DMS153 (cell line): ENCODE data around the gene DNMT3B.
A peak's percentile ranks its signal among the peaks of the same experiment; 100 is the strongest.
"Not testable (repeated sequence)": the region's sequence is repeated elsewhere in the genome, so short reads cannot be mapped to it uniquely, and the experiment has no call there.

Experiments used
- DNase-seq: peaks from one replicate; lab custom pipeline; 2025; lab: John Stamatoyannopoulos, UW

Gene DNMT3B

DNA sequence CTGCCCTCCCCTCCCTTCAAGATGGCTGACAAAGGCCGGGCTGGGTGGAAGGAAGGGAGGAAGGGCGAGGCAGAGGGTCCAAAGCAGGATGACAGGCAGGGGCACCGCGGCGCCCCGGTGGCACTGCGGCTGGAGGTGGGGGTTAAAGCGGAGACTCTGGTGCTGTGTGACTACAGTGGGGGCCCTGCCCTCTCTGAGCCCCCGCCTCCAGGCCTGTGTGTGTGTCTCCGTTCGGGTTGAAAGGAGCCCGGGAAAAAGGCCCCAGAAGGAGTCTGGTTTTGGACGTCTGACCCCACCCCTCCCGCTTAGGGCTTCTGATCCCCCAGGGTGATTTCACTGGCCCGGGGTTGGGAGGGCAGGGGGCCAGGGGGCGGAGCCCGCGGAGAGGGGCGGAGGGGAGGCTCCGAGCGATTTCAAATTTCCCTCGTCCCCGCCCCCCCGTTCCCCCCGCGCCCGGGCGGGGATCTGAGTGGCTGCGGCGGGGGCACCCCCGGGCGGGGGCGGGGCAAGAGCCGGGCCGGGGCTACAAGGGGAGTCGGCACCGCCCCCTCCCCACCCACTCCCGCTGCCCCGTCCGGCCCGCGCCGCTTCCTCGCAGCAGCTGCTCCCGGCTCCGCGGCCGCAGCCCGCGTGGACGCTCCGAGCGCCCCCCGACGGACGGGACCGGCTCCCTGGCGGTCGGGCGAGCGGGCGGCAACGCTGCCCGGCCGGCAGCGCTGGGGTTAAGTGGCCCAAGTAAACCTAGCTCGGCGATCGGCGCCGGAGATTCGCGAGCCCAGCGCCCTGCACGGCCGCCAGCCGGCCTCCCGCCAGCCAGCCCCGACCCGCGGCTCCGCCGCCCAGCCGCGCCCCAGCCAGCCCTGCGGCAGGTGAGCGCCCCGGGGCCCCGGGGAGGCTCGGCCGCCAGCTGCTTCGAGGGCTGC lies at the start of gene DNMT3B:
Gene DNMT3B (plus strand): TSS at position 555 of the 923 bp plus-strand sequence. CDS start 17,939 bp downstream, outside the sequence.
- peak; percentile 67 for DNase-seq

DNA sequence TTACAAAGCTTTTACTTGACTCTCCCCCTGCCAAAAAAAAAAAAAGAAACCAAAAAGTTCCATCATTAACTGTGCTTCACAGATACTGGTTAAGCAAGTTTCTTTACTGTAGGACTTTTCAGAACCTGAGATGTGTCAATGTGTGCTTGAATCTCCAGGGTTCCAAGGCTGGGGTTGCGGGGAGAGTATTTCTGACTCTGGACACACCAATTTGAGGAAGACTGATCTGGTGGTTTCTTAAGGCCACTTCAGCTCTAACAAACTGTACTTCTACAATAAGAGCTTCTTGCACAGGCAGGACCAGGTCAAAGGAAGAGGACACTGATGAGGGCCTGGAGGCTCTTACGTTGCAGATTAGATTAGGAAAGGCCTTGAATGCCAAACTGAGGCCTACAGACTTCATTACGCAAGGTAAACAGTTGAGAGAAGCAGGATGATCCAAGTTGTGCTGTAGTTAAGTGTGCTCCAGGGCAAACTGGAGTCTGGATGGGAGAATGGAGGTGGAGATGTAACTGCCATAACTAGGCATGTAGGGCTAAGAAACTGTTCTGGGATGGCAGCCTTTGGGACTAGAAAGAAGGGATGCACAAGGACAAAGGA lies 43.3 kb upstream of the DNMT3B start:
- DNase-seq, result no peak

DNA sequence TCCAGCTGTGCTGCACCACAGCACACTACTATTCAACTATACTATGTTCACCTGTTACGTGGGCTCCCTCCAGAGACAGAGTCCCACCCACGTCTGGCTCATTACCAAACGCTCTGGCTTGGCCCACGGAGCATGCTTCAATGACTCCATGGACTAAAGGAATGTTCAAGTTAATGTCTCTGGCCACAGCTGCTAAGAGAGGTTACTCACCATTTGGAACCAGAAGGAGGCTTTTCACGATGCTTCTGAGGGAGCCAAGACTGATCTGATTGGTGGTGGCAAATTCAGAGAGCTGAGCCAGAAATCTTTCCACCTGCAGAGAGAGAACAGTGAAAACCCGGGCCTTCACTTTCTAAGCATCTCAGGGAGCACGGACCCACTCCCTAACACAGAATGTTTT lies 34.5 kb upstream of the DNMT3B start:
- no peak for DNase-seq

DNA sequence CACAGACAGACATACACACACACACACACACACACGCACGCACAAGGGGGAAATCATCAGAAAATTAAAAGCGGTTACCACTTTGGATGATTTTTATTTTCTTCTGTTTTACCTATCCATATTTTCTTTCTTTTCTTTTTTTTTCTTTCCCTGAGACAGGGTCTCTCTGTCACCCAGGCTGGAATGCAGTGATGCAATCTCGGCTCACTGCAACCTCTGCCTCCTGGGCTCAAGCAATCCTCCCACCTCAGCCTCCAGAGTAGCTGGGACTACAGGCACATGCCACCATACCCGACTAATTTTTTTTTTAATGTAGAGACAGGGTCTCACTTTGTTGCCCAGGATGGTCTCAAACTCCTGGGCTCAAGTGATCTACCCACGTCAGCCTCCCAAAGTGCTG lies 33.8 kb upstream of the DNMT3B start:
- DNase-seq, result not testable (repeated sequence)

DNA sequence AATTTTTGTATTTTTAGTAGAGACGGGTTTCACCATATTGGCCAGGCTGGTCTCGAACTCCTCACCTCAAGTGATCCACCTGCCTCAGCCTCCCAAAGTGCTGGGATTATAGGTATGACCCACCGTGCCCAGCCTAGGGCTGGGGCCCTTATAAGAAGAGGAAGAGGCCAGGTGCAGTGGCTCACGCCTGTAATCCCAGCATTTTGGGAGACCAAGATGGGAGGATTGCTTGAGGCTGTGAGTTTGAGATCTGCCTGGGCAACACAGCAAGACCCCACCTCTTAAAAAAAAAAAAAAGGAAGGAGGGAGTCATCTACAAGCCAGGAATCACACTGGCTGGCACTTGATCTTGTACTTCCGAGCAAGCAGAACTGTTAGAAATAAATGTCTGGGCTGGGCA lies 32.9 kb upstream of the DNMT3B start:
- DNase-seq, result not testable (repeated sequence)

DNA sequence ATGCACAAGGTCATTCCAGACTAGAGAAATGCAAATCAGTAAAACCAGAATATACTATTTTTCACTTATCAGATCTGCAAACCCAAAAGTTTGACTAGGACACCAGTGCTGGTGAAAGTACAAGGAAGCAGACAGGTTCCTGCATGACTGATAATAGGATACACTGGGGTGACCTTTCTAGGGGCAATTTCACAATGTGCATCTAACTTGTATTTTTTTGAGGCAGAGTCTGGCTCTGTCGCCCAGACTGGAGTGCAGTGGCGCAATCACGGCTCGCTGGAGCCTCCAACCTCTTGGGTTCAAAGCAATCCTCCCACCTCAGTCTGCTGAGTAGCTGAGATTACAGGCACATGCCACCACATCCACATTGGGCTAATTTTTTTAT lies 30.3 kb upstream of the DNMT3B start:
- no peak for DNase-seq

DNA sequence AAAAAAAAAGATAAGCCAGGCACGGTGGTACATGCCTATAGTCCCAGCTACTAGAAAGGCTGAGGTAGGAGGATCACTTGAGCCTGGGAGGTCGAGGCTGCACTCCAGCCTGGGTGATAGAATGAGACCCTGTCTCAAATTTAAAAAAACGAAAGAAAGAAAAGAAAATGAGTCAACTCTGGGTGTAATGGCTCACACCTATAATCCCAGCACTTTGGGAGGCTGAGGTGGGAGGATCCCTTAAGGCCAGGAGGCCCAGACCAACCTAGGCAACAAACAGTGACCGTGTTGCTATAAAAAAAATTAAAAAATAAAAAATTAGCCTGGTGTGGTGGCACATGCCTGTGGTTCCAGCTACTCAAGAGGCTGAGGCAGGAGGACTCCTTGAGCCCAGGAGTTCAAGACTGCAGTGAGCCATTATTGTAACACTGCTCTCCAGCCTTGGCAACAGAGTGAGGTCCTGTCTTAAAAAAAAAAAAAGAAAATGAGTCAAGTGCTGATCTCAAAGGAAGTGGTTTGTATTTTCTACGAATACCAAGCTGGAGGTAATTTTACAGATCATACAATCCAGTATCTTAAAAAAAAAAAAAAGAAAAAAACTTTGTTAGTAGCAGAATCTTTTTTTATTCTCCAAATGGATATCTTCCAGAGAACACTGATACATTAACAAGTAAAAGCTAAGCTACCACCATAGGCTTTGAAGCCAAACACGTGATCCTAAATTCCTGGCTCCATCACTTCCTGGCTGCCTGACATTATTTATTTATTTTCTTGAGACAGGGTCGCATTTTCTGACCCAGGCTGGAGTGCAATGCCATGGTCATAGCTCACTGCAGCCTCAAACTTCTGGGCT lies 24.6 kb upstream of the DNMT3B start:
- no peak for DNase-seq

DNA sequence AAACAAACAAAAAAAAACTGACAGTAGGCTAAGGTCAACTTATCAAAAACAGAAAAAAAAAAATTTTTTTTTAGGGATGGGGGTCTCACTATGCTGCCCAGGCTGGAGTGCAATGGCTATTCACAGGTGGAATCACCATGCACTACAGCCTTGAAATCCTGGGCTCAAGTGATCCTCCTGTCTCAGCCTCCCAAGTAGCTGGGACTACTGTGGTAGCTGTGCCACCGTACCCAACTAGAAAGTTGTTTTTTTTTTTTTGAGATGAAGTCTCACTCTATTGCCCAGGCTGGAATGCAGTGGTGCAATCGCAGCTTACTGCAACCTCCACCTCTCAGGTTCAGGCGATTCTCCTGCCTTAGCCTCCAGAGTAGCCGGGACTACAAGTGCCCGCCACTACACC lies 21.0 kb upstream of the DNMT3B start:
- no peak for DNase-seq

DNA sequence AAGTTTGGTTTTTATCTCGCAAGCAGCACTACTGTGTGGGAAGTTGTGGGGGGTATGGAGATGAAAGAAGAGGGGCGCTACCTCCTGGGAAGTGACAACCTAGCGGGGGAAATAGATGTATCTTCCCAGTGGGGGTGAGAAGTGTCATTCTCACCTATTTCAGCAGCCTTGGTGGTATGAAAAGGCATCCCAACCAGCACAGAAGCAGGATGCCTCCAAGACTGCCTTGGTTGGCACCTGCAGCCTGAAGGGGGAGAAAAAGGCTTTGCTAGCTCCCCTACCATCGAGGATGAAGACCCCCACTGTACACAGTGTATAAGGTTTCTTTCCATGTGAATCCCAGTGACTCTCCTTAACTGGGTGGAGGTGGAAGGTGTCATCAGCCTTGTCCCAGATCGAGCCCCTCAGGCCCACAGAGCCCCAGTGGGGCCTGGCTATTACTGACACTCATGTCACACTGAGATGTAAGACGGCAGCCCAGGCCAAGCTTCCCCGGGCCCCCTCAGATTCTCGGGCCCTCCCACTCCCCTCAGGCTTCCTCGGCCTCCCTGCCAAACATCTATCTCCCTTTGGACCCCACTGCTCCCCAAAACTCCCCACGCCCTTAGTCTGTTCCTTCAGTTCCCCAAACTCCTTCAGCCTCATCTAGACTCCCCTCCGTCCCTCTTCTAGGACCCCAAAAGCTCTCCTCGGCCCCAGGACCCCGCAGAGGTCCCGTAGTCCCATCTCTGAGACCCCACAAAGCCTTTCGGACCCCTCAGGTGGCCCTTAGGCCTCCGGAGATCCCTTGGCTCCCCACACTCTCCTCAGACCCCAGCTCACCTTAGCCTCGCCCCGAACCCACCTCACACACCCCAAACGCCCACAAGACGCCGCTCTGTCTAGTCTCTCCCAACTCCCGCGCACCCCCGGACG lies 19.6 kb upstream of the DNMT3B start:
- DNase-seq, result no peak

DNA sequence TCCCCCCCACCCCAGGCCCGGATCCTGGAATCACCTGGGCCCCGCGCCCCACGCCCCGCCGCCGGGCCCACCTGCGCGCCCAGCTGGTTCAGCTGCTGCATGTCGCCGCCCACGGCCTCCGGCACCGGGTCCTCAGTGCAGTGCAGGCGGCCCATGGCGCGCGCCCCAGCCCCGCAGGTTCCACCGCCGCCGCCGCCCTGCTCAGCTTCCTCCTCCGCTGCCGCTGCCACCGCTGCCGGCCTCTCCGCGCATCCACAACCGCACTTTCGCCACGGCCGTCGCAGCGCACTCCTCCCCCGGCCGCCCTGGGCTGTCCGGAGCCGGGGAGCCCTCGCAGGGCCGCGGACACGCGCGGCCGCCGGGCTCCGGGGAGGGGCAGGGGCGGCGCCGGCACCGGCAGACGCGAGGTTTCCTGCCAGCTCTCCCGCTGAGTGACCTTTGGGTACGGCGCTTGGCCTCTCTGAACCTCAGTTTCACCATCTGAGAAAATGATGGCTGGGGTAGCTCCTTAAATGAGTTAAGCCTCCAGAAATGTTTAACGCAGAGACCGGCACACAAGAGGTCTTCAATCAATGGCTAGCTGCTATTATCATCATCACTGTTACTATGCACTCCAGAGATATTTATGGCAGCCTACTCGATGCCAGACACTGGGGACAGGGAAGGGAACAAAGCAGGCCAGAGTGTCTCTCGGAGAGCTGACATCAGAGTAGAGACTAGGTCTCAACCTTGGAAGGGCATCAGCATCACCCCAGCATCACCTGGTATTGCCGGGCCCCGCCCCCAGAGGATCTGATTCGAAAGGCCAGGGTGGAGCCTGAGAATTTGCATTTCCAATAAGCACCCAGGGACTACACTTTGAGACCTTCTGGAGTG lies 18.7 kb upstream of the DNMT3B start, which contains the start of gene COMMD7:
Gene COMMD7 (minus strand): TSS at position 231 of the 876 bp plus-strand sequence. CDS start 76 bp downstream, at position 155.
- peak; percentile 78 for DNase-seq

DNA sequence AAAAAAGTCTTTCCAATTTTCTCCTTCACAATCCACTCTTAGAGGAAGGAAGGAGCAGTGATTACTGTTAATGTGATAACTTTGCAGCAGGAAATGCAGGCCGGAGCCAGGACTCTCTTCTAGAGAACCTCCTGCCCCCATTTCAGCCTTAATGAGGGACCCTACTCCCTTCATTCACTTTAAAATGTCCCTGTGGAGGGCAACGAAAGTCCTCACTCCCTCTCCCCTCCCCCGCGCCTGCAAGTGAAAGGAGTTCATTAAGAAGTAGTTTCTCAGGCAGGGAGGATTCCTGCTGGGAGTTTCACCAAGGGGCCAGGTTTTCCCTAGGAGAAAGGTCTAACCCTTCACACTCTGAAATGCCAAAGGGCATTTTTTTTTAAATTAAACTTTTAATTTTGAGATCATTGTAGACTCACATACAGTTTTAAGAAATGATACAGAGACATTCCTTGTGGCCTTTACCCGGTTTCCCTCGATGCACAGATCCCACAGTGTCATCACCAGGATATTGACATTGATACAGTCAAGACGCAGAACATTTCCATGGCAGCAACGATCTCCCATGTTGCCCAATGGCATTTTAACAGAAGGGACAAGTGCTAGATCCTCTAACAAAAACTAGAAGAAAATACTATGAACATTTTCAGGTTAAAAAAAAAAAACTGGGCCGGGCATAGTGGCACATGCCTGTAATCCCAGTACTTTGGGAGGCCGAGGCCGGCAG lies 12.1 kb upstream of the DNMT3B start:
- no peak for DNase-seq

DNA sequence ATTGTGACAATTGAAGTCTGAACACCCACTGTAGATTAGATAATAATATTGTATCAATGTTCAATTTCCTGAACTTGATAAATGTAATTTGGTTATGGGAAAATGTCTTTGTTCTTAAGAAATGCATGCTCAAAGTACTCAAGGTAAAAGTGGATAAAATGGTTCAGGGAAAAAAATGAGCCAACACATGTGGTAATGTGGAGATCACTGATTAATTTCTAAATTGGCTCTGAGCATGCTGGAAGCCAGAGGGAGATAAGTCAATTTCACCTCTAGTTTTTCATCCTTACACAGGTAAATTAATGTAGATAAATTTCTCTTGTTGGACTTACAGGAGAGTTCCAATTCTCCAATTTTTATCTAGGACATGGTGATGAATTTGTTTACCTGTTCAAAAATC lies 10.9 kb upstream of the DNMT3B start:
- DNase-seq, result no peak

DNA sequence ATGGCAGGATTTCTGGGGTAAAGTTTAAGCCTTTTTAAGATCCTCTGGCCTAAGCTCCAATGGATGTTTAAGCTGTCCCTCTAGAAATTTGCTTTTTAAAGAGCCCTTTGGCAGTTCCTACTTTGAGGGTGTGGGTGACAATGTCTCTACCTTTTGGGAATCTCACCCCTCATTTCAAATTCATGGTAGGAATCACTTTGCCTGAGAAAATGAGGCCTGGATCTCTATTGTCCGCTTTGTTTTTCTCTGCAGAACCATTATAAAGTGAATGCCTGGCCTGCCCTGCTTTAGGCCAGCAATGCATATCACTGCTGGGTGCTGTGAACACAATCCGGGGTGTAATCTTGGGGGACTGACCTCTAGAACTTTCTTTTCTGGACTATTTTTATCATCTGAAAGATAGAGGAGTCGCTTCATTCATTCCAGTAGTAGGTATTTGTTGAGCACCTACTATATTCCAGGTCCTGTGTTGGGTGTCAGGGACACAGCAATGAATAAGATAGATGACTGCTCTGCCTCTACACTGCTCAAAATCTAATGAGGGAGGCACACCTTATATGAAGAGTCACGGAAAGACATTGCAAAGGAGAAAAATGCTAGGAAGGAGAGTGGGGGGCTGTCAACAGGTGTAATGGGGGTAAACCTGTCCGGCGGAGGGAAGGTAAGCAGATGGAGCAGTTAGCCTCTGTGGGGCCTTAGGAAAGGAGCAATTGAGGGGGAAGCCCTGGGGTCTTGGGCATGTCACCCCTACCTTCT lies 10.3 kb upstream of the DNMT3B start:
- no peak for DNase-seq

DNA sequence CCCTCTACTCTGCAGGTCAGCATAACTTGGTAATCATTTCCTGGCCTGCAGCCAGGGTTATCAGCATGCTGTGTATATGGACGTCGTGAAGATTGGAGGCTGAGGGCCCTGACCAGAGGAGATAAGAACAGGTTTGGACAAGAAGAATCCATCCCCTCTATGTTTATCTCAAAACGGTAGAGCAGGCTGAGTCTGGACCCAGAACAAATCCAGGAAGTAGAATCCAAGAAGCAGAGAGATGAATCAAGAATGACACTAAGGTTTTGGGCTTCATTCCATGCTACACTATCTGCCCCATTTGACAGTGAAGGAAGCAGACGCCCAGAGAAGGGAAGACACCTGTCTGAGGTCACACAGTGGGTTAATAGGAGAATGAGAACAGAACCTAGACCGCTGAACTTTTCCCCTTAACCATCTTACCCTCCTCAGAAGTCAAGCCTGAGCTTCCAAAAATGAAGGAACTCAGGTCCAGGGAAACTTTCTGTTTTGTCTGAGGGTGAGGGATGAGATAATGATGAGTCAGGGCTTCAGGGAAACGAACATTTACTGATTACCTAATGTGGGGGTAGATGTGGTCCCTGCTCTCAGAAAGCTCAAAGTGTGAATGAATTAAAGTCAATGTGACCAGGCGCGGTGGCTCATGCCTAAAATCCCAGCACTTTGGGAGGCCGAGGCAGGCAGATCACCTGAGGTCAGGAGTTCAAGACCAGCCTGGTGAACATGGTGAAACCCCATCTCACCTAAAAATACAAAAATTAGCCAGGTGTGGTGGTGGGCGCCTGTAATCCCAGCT lies 9.5 kb upstream of the DNMT3B start:
- DNase-seq, result no peak

DNA sequence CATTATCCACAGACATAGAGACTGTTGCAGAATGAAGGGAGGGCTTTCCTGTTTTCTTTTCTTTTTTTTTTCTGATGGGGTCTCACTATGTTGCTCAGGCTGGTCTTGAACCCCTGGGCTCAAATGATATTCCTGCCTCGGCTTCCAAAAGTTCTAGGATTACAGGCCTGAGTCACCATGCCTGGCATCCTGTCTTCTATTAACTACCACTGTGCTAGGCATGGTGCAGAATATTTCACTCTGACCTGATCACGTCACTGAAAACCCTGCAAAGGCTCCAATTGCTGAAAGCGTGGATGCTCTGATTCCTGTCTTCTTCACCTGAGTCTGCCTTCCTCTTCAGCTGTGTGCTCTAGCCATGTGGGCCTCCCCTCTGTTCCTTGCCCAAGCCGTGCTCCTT lies 8.5 kb upstream of the DNMT3B start:
- no peak for DNase-seq

DNA sequence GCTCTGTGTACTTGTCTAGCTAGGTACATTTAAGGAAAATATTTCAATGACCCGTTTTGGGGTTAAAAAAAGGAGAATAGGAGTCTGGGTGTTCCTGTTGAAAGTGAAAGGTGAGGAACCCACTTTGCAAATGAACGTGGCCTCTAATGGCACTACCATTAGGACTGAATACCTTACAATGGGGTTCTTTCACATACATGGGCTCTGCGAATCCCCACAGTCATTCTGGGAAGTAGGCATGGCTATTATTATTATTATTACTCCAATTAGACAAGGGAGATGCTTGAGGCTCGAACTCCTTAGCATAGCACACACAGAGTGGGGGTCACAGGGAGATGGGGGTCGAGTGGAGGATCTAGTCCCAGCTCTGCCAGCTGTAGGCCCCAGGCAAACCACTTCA lies 6.0 kb upstream of the DNMT3B start:
- DNase-seq, result no peak

DNA sequence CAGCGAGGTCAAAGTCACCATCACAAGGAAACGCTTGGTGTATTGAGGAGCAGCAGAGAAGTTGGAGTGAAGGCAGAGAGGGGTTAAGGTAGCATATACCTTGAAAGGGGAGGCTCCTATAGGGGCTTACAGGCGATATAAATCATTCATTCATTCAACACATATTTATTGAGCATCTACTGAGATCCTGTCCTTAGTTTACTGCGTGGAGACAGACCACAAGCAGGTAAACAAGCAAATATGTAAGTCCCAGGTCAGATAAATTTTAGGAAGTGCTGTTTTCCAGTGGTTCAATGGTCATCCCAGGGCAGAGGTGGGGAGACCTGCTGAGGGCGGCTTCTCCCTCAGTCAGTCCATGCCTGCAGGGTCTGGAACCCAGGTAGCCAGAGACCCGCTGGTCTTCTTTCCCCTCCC lies 761 bp upstream of the DNMT3B start:
- no peak for DNase-seq

DNA sequence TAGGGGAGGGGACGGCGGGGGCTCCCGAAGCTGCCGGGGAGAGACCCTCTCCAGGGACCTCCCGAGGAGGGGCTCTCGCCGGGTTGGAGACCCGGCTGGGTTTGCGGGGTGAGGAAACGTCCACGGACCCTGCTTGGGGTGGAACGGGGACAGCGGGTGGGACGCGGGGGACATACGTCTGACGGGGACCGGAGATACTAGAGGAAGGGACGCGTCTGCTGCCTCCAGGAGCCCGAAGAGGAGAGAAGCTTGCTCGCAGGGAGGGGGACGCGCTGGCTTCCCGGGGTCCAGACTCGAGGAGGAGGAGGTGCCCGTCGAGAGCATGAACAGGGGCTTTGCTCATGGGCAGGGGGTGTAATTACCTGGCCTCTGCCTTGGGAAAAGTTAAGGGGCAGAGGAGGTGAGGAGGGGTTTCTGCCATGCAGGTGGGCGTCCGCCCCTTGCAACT lies 593 bp downstream of the DNMT3B start:
- DNase-seq, result no peak
